Measurements from ENCODE around the gene RYR1.
"Not testable (repeated sequence)": the region's sequence is repeated elsewhere in the genome, so short reads cannot be mapped to it uniquely, and the experiment has no call there.

RYR1 gene

DNA sequence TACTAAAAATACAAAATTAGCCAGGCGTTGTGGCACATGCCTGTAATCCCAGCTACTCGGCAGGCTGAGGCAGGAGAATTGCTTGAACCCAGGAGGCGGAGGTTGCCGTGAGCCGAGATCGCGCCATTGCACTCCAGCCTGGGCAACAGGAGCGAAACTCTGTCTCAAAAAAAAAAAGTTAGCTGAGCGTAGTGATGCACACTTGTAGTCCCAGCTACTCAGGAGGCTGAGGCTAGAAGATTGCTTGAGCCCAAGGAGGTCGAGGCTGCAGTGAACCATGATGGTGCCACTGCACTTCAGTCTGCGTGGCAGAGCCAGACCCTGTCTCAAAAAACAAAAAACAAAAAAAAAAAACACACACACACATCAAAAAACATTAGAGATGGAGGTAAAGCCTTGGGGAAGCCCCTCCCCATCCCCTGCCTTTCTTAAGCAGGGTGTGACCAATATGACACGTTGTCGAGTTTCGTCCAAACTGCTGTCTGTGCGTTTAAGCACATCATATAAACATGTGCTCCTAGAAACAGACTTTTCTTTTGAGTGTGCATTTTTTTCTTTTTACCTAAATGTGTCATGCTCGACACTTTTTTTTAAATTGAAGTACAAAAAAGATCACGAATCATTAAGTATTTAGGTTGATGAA is 6.3 kb upstream of the RYR1 start:
- not testable (repeated sequence) for DNase-seq

DNA sequence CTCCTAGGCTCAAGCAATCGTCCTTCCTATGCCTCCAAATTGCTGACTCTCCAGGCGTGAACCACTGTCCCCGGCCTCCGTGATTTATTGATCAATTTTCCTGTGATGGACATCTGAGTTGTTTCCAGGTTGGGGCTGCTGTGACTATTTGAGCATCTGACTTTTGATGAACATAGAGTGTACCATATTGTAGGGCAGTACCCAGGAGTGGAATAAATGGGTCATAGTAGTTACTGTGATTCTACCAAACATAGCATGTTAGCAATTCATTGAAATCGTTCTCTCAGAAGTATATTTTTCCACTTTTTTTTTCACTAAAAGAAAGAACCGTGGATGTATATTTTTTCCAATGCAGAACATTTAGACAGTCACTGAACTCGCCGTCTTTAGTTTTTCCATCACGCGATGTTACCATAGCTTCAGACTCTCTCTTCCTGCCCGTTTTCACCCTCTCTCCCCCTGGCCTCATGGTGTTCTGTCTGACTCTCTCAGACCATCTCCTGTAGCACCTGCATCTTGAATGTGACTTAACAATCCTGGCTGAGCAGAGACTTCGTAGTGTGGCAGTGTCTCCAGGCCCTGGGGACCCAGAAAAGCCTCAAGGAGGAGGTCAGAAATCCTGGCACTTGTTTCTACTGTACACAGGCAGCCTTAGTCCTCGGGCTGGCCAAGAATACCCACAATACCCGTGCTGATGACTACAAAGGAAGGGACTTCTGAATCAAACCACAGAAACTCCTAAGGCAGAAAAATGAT is 4.3 kb upstream of the RYR1 start:
- DNase-seq, result no peak

DNA sequence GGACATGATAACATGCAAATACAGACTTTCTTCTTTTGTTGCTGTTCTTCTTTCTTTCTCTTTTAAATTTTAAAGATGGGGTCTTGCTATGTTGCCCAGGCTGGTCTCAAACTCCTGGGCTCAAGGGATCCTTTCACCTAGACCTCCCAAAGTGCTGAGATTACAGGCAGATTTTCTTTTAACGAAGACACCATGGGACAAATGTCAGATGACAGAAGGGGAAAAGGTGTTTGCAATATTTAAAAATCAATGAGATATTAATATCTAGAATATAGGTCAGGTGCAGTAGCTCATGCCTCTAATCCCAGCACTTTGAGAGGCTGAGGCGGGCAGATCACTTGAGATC is 3.7 kb upstream of the RYR1 start:
- DNase-seq, result no peak

- DNase-seq, result no peak
These were observed 2.6 kb upstream of the RYR1 start for GRCh38 chr19:38430931-38431330.

- peak in 1 of 4 experiments; percentile 12 for DNase-seq
These were observed 1.1 kb downstream of the RYR1 start for GRCh38 chr19:38434549-38435051.

DNA sequence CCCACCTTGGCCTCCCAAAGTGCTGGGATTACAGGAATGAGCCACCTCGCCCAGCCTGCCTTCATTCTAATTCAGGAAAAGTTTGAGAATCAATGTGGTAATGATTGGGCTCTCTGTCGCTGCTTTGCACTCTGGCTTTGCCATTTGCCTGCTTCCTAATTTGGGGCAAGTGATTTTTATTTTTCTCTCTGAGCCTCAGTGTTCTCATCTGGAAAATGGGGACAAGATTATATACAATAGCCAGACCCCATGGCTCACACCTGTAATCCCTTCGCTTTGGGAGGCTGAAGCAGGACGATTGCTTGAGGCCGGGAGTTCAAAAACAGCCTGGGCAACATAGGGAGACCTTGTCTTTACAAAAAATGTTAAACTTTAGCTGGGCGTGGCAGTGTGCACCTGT is 3.8 kb downstream of the RYR1 start:
- DNase-seq, result no peak

DNA sequence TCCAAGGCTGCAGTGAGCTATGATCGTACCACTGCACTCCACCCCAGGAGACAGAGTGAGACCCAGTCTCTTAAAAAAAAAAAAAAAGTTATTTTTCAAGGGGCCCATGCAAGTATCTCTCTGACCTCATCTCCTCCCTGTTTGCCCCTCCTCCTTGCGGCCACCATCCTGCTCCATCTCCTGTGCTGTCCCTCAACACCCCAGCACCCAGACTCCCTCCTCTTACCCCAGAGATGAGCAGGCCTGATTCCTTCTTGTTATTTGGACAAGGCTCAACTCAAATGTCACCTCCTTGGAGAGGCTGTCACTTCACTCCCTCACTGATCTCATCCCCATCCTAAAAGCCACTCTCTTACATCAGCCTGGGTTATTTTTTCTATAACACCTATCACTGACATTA is 4.4 kb downstream of the RYR1 start:
- DNase-seq, result no peak

DNA sequence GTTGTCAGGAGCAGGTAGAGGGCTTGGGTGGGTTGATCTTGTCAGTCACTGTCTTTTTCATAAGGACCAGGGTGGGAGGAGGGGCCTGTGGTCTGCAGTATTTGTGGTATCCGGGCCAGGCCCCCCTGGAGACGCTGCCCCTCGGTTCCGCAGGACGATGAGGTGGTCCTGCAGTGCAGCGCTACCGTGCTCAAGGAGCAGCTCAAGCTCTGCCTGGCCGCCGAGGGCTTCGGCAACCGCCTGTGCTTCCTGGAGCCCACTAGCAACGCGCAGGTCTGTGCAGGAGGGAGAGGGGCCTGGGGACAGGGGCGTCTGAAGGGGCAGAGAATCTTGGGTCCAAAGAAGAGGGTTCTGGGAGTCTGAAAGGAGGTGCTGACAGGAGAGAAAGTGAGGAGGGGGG is 7.1 kb downstream of the RYR1 start:
- DNase-seq, result no peak

DNA sequence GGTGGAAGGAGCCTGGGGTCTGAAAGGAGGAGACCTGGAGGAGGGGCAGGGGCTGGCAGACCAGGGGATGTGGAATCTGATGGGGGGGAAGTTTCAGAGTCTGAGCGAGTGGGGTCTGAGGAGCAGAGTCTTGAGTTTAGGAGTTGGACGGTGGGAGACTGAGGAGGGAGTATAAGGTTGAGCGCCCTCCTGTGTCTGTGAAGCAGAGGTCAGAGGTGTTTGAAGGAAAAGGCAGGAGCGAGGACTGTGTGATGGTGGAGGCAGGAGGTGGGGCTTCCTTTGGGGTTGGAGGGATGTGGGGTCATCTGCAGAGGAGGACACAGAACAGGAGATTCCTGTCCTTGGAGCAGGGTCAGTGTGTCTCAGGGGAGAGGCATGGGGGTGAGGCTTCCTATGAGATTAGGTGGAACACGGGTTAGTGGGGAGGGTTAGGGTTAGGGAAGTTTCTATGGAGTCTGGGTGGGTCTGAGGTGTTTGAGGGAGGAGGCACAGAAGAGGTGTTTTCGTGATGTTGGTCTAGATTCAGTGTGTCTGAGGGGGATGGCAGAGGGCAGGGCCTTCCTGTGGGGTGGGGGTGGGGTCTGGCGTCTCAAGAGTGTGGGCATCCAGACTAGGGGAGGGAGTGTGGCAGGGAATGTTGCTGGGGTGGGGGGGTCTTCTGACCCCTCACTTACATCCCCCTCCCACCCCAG is 8.3 kb downstream of the RYR1 start:
- DNase-seq, result peak in 3 of 4 experiments; percentile 11 to 39 (median 39)

DNA sequence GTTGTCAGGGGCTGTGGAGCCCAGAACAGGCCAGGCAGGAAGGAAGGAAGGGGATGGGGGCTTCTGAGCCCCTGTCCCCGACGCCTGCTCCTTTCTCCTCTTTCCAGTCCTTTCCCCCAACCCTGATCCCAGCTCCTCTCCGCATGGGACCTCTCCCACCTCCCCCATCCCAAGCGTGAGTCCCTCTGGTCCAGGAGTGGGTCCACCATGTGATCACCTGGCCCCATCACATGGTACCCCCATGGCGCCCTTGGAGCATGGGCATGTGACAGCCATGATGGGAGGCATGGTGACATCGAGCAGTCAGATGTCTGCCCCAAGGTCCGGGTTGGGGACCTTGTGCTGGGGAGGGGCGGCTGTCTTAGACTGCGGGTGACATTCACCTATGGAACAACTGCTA is 9.2 kb downstream of the RYR1 start:
- DNase-seq, result no peak

DNA sequence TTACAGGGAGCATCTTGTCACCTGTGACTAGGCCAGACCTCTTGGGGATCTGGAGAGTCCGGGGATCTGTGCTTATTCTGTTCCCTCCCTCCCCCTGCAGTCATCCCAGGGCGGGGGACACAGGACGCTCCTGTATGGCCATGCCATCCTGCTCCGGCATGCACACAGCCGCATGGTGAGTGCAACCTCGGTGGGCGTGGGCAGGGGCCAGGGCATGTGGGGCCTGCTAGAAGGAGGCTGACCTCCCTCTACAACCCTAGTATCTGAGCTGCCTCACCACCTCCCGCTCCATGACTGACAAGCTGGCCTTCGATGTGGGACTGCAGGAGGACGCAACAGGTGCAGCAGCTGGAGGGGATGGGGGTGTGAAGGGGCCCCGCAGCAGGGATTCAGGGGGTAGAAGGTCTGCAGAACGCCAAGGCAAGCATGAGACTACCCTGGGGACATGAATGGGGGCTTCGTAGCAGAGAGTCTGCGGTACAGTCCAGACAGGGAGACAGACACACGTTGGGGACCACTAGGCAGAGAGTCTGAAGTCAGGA is 10.0 kb downstream of the RYR1 start:
- no peak for DNase-seq

GRCh38 chr19:38444026-38444425 is 10.5 kb downstream of the RYR1 start:
- no peak for DNase-seq

DNA sequence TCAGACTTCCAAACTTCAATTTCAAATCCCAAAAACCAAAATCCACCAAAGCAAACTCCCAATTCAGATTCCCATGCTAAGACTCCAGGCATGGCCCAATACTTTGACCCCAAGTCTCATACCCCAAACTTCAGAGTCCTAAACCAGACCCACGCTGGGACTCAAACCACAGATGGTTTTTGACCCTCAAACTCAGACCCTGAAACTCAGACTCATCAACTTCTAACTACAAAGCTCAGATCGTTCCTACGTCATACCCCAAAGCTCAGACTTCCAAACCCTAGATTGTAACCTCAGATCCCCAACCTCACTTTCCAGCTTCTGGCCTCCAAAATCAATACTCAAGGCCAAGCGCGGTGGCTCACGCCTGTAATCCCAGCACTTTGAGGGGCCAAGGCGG is 11.9 kb downstream of the RYR1 start:
- DNase-seq, result no peak

DNA sequence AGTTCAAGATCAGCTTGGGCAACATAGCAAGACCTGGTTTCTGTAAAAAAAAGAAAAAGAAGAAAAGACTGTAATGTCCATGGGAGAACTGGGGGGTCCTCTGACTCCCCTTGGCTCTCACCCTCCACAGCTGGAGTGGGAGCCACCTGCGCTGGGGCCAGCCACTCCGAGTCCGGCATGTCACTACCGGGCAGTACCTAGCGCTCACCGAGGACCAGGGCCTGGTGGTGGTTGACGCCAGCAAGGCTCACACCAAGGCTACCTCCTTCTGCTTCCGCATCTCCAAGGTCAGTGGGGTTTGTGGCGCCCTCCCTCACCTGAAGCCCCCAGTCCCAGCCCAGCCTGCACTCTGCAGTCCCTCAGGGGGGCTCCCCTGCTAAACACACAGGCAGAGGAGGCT is 14.7 kb downstream of the RYR1 start:
- no peak for DNase-seq

DNA sequence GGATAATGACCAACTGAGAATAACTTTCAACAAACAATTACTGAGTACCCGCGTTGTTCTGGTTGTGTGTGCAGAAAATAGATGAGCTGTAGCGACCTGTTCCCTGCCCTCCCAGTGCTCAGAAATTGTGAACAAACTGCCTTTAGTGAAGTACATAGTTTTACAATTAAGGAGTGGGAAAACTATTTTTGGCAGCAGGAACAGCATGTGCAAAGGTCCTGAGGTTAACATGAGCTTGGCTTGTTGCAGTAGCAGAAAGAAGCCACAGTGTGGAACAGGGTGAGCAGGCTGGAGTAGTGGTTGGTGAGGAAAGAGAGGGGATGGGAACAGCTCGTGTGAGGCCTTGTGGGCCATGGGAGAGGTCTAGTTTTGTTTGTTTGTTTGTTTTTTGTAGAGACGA is 16.0 kb downstream of the RYR1 start:
- DNase-seq, result no peak

DNA sequence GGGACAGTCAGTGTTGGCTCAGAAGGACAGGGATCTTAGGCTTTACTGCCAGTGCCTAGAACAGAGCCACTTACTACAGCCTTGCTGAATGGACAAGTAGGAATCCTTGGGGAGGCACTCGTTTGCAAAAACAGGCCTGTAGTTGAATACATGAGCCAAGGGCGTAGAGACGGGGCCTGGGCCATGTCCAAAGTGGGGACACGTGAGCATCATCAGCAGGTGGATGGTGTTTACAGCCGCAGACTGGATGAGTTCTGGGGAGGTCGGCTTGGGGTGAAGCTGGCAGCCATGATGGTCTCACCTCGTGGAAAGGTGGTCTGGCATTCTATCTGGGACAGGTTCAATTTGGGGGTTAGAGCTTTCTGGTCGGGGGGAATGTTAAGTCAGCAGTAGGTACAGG is 17.5 kb downstream of the RYR1 start:
- DNase-seq, result no peak

DNA sequence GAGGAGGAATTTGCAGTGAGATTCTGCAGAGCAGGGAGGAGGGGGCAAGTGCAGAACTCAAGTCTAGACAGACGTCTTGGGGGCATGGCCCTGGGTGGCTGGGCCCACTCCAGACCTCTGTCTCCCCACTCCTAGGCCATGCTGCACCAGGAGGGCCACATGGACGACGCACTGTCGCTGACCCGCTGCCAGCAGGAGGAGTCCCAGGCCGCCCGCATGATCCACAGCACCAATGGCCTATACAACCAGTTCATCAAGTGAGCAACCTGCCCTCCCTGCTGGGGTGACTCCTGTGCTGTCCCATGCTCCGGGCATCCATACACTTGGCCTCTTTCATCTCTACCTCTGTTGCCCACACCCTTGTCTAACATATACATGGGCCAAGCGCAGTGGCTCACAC is 18.1 kb downstream of the RYR1 start:
- DNase-seq, result no peak

DNA sequence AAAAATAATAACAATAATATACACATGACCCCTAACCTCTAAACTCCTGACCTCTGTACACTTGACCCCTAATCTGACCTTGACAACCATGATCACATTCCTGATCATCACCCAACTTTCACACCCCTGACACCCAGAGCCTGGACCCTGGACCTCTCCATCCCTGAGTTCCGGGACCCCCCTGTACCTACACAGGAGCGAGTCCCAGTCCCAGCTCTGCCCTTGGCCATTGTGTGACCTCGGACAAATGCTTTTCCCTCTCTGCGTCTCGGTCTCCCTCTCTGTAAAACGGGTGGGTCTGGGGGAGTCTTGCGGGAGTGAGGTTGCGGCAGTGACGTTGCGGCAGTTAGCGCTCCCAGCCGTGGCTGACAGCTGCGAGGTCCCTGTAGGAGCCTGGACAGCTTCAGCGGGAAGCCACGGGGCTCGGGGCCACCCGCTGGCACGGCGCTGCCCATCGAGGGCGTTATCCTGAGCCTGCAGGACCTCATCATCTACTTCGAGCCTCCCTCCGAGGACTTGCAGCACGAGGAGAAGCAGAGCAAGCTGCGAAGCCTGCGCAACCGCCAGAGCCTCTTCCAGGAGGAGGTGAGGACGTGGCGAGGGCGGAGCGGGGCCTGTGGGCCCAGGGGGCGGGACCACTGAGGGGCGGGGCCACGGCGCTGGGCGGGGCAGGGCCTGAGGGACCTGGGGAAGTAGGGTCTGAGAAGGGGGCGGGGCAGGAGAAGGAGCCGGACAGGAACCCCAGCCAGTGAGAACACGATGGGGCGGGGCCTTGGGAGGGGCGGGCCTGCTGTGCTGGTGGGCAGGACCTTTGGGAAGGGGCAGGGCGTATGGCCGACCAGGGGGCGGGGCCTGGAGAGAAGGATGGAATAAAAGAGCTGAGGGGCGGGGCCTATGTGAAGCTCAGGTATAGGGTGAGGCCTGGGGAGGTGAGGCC is 19.2 kb downstream of the RYR1 start:
- DNase-seq, result peak in 3 of 4 experiments; percentile 4 to 10 (median 8)

- DNase-seq, result peak; percentile 13 to 65 (median 50)
These were observed 20.1 kb downstream of the RYR1 start for GRCh38 chr19:38453596-38453995.

GRCh38 chr19:38455031-38455430 is 21.5 kb downstream of the RYR1 start:
- peak in 2 of 4 experiments; percentile 33 to 39 for DNase-seq

DNA sequence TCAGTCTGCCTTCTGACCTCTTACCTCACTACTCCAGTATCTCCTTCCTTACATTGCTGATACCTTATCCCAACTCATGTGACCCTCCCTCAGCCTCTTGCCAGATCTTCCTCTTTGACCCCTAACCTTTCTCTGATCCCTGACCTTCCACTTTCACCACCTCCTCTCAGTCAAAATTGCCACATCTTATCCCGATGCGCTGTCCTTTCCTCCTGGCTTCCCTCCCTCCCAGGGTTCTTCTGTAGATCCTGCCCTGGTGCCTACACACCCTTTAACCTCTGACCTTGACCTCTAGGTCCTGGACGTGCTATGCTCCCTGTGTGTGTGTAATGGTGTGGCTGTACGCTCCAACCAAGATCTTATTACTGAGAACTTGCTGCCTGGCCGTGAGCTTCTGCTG is 23.7 kb downstream of the RYR1 start:
- DNase-seq, result no peak

DNA sequence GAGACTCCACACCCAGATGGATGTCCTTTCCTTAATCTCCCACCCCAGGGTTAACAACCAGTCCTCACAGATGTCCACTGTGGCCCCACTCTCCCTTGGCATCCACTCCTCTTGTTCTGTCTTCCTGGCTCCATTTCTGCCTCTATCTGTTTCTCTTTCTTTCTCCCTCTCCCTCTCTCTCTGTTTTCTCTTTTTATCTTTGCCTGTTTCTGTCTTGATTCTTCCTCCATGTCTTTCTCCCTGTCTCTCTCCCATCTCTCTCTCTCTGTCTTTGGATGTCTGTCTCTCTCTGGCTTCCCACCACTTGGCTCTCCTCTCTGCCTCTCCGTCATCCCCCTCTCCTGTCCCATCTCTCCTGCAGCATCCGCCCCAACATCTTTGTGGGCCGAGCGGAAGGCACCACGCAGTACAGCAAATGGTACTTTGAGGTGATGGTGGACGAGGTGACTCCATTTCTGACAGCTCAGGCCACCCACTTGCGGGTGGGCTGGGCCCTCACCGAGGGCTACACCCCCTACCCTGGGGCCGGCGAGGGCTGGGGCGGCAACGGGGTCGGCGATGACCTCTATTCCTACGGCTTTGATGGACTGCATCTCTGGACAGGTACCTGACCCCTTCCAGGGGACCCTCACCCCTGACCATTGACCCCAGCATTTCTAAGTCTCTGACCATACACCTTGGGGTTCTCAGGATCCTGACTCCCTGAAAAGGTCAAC is 24.4 kb downstream of the RYR1 start:
- no peak for DNase-seq
